Astrocyte of the spinal cord (primary cell): ENCODE measurements around the gene SPO11.

Source experiments
- DNase-seq: peaks from one replicate; pipeline ENCODE4 v3.0.0; 2011; ENCODE audit warnings: low read depth, low spot score
- H3K4me3 ChIP-seq: 2 replicates; pipeline ENCODE4 v1.5.1; 2011; ENCODE audit warnings: low read depth, mild to moderate bottlenecking, low read length, moderate library complexity
- in situ Hi-C: cut with HindIII; loops from 2 replicates; pipeline ENCODE4 v1.10.0; 2017; ENCODE audit warnings: low sequenced_read_pairs
- TF ChIP-seq, protein P1 (sequence below): IDR thresholded peaks from 2 replicates; pipeline ENCODE4 v1.5.1; 2012; ENCODE audit warnings: low read depth, mild to moderate bottlenecking, low read length, inconsistent platforms

The SPO11 gene

DNA sequence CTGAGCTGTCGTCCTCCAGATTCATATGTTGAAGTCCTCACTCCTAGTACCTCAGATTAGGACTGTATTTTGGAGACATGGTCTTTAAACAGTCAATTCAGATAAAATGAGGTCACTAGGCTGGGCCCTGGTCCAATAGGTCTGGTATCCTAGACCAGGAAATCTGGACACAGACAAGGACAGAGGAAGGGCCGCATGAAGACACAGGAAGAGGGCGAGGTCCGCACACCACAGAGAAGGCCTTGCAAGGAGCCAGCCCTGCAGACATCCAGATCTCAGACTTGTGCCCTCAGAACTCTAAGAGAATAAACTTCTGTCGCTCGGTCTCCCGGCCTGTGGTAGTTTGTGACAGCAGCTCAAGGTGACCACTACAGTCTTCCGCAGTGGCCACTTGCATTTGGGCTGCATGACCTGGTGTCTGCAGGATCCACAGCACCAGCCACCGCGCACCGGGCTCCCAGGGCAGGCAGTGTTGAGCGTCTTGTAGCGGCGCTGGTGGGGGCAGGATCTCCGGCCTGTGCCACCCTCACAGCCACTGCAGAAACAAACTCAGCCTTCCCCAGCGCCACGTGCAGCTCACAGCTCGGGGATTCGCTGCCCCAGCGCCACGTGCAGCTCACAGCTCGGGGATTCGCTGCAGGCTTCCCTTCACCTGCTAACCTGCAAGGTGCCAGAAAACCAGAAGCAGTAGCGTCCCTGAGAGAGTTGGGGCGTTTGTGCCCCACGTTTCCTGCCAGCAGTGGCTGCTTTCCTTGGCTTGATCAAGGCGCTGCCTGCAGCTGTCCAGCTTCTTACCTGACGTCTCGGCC, 55.6 kb downstream of the SPO11 start:
- no peak overlapping the region for H3K4me3 ChIP-seq
- in situ Hi-C loops: no loop called here
- DNase-seq: no peak
- TF ChIP-seq, protein P1, sequence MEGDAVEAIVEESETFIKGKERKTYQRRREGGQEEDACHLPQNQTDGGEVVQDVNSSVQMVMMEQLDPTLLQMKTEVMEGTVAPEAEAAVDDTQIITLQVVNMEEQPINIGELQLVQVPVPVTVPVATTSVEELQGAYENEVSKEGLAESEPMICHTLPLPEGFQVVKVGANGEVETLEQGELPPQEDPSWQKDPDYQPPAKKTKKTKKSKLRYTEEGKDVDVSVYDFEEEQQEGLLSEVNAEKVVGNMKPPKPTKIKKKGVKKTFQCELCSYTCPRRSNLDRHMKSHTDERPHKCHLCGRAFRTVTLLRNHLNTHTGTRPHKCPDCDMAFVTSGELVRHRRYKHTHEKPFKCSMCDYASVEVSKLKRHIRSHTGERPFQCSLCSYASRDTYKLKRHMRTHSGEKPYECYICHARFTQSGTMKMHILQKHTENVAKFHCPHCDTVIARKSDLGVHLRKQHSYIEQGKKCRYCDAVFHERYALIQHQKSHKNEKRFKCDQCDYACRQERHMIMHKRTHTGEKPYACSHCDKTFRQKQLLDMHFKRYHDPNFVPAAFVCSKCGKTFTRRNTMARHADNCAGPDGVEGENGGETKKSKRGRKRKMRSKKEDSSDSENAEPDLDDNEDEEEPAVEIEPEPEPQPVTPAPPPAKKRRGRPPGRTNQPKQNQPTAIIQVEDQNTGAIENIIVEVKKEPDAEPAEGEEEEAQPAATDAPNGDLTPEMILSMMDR: no peak

DNA sequence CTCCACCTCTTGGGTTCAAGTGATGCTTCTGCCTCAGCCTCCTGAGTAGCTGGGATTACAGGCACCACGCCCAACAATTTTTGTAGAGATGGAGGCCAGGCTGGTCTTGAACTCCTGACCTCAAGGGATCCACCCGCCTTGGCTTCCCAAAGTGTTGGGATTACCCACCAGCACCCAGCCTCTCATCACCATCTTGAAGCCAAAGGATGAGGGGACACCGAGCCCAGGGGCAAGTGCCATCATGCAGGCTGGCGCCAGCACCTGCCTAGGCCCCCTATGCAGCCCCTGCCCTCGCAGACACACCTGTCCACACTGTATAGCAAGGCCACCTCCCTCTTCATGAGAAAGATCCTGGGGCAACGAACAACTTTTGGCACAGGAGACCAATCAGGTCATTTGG, 56.3 kb downstream of the SPO11 start:
- in situ Hi-C loops: no loop called here
- TF ChIP-seq, protein P1: no peak
- H3K4me3 ChIP-seq: no peak overlapping the region
- DNase-seq: no peak

DNA sequence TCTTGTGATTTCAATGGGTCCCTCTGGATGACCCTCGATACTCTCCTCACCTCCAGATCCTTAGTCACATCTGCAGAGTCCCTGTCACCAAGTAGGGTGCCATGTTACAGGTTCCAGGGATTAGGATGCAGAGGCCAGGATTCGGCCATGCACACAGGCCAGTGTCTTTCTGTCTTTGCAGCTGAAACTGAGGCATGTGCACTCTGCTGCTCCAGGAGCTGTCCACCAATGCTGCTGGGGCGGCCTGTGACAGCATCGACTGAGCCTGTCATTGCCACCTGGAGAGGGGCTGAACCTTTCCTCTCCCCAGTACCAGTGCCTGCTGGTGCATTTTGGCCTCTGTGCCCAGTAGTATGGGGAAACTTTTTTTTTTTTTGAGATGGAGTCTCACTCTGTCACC, 57.2 kb downstream of the SPO11 start:
- TF ChIP-seq, protein P1: no peak
- DNase-seq: no peak
- in situ Hi-C loops: no loop called here
- H3K4me3 ChIP-seq: no peak overlapping the region

DNA sequence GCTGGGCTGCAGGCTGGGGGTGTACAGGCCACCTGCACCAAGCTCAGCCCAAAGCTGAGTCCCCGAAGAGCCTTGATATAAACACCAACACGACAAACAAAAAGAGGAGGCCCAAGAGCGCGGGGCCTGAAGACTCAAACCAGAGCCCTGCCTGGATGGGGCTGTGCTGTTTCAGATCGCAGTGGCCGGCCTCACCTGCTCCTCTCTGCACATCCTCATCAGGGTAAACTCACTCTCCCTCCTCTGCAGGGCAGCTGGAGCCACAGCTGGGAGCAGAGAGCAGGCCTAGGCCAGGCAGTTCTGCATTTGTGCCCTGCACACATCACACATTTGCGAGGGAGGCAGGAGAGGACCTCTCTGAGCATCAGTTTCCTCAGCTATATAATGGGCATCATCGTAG, 57.9 kb downstream of the SPO11 start:
- in situ Hi-C loops: no loop called here

DNA sequence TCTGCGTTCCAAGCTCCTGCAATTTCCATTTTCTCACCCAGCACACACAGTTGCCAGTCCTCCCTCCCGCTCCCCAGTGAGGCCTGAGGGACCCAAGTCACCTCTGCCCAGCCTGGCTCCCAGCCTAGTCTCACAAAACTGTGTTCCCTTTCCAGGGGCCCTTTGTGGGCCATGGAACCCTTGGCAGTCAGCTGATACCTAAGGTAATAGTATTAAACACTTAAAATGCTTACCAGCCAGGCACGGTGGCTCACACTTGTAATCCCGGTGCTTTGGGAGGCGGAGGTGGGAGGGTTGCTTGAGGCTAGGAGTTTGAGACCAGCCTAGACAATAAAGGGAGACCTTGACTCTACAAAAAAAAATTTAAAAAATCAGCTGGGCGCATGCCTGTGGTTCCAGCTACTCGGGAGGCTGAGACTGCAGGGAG, 58.4 kb downstream of the SPO11 start:
- no peak overlapping the region for H3K4me3 ChIP-seq
- DNase-seq: no peak
- TF ChIP-seq, protein P1: no peak
- in situ Hi-C loops: no loop called here

More for the DNA sequence above, 57.9 kb downstream of the SPO11 start:
- DNase-seq: no peak
- no peak overlapping the region for H3K4me3 ChIP-seq
- TF ChIP-seq, protein P1: no peak

DNA sequence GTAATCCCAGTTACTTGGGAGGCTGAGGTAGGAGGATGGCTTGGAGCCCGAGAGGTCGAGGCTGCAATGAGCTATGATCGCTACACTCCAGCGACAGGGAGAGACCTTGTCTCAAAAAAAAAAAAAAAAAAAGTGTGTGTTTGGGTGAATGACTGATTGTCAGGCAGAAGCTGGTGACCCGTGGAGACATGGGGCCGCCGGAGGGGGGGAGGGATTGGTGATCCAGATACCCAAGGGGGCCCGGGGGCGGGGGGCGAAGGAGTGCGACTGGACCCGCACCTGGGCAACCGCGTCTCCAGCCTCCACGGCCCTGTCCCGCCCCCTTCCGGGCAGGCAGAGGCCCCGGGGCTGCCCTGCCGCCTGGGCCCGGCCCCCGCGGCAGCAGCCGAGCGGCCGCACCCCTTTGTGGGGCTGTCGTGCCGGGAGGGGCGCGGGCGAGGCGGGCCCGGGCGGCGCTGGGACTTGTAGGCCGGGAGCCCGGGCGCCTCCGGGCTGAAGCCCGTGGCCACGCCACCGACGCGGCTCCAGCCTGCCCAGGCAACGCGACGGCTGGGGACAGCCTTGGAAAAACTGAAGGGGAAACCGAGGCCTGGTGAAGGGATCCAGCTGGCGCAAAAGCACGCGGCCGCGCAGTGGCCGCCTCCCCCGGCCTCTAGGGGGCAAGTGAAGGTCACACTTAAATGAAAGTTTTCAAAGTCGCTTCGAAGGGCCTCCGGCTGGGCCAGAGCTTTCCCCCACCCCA, 59.5 kb downstream of the SPO11 start:
- in situ Hi-C loops: no loop called here
- no peak overlapping the region for H3K4me3 ChIP-seq
- peak; percentile 60 for DNase-seq
- TF ChIP-seq, protein P1: peak; percentile 32
